BLaER1 treated with 17β-estradiol and CSF1 and Interleukin-3, amounts not matched to agents 10 nM and 100 nM (cell line): Measurements from ENCODE around the gene TERB1.

ENCODE experiments used
- H3K27ac ChIP-seq, 11 experiments: shearing (Covaris generic); formaldehyde crosslinking; 2 replicates each; pipeline ENCODE4 v1.8.1; 2022
- H3K27me3 ChIP-seq, 11 experiments: shearing (Covaris generic); formaldehyde crosslinking; 2 replicates each; pipeline ENCODE4 v1.8.1; 2022
- H3K36me3 ChIP-seq, 11 experiments: shearing (Covaris generic); formaldehyde crosslinking; 2 replicates each; pipeline ENCODE4 v1.8.1; 2022
- H3K4me1 ChIP-seq, 10 experiments: shearing (Covaris generic); formaldehyde crosslinking; 2 replicates each; pipeline ENCODE4 v1.8.1; 2022
- H3K4me2 ChIP-seq, 11 experiments: shearing (Covaris generic); formaldehyde crosslinking; 2 replicates each; pipeline ENCODE4 v1.8.1; 2022
- H3K4me3 ChIP-seq, 10 experiments: shearing (Covaris generic); formaldehyde crosslinking; 2 replicates each; pipeline ENCODE4 v1.8.1; 2022
- H3K9ac ChIP-seq, 11 experiments: shearing (Covaris generic); formaldehyde crosslinking; 2 replicates each; pipeline ENCODE4 v1.8.1; 2022
- H3K9me3 ChIP-seq, 11 experiments: shearing (Covaris generic); formaldehyde crosslinking; replicated peaks in 1 of 11; 2 replicates each; pipeline ENCODE4 v1.8.1; 2022
- H4K20me1 ChIP-seq, 11 experiments: shearing (Covaris generic); formaldehyde crosslinking; 2 replicates each; pipeline ENCODE4 v1.8.1; 2022
- Cebpa-rat ChIP-seq, 11 experiments: shearing (Covaris generic); IDR thresholded peaks; 2 replicates each; pipeline ENCODE4 v1.8.1; 2022

TERB1 gene

GRCh38 chr16:66834746-66835145 is 33.4 kb upstream of the TERB1 start:
- Histone ChIP-seq H3K4me3 (no peak overlapping the region), H4K20me1 (peaks cover 0 to 3% (median 0%) of the 10 kb centered on the region in 11 experiments; a peak in 6 of 22 replicates), H3K36me3 (no peaks in the 10 kb centered on the region), H3K27ac (no peak overlapping the region), H3K4me2 (no peak overlapping the region), H3K9me3 (peaks cover 0 to 13% (median 6%) of the 10 kb centered on the region in 11 experiments; a peak in 13 of 22 replicates), H3K9ac (no peak overlapping the region), H3K27me3 (no peaks in the 10 kb centered on the region), H3K4me1 (peaks cover 3 to 10% (median 4%) of the 10 kb centered on the region in 10 experiments)
- TF ChIP-seq Cebpa-rat (IDR thresholded peaks at IDR 0.05), result no peak

- Histone ChIP-seq H3K9me3 (peaks cover 0 to 3% (median 0%) of the 10 kb centered on the region in 11 experiments; a peak in 7 of 22 replicates), H3K4me3 (no peak overlapping the region), H3K4me1 (peaks cover 19 to 29% (median 22%) of the 10 kb centered on the region in 10 experiments), H3K27me3 (no peaks in the 10 kb centered on the region), H4K20me1 (peaks cover 0 to 22% (median 16%) of the 10 kb centered on the region in 11 experiments; a peak in 17 of 22 replicates), H3K9ac (no peak overlapping the region), H3K27ac (no peak overlapping the region), H3K4me2 (no peak overlapping the region), H3K36me3 (peaks cover 2 to 11% (median 9%) of the 10 kb centered on the region in 11 experiments; a peak in 16 of 22 replicates)
- no peak for TF ChIP-seq Cebpa-rat (IDR thresholded peaks at IDR 0.05)
Observed at GRCh38 chr16:66832661-66833305, 31.4 kb upstream of the TERB1 start.

- no peak for TF ChIP-seq Cebpa-rat (IDR thresholded peaks at IDR 0.05)
- H3K9me3 ChIP-seq, result no peaks in the 10 kb centered on the region
Observed at GRCh38 chr16:66832190-66832589, 30.8 kb upstream of the TERB1 start.

GRCh38 chr16:66830422-66831404 is 29.3 kb upstream of the TERB1 start, which contains the start of gene NAE1:
NAE1 (minus strand) TSS chr16:66830976; CDS start chr16:66830899, 77 bp downstream.
- peak within 1 kb of the TSS; percentile 85 to 99 (median 95) for H3K4me2 ChIP-seq
- H3K27ac ChIP-seq, result peak within 1 kb of the TSS; percentile 85 to 99 (median 96)
- no peak for TF ChIP-seq Cebpa-rat (IDR thresholded peaks at IDR 0.05)
- peak within 1 kb of the TSS; percentile 79 to 96 (median 86) for H3K4me3 ChIP-seq
- no peaks in the 10 kb centered on the region for H3K9me3 ChIP-seq
- H3K27me3 ChIP-seq, result no peaks in the 10 kb centered on the region
- peak within 1 kb of the TSS; percentile 91 to 99 (median 96) for H3K9ac ChIP-seq
- H4K20me1 ChIP-seq, result peaks cover 0 to 43% (median 36%) of the 10 kb centered on the region in 11 experiments; a peak in 19 of 22 replicates
- peaks cover 21 to 32% (median 29%) of the 10 kb centered on the region in 11 experiments for H3K36me3 ChIP-seq
- peaks cover 19 to 39% (median 30%) of the 10 kb centered on the region in 10 experiments for H3K4me1 ChIP-seq

More at GRCh38 chr16:66832190-66832589, 30.8 kb upstream of the TERB1 start:
- no peak overlapping the region for H3K4me3 ChIP-seq
- peaks cover 19 to 35% (median 27%) of the 10 kb centered on the region in 10 experiments for H3K4me1 ChIP-seq
- peaks cover 0 to 28% (median 21%) of the 10 kb centered on the region in 11 experiments; a peak in 18 of 22 replicates for H4K20me1 ChIP-seq
- H3K36me3 ChIP-seq, result peaks cover 7 to 17% (median 15%) of the 10 kb centered on the region in 11 experiments; a peak in 17 of 22 replicates
- H3K9ac ChIP-seq, result no peak overlapping the region
- H3K4me2 ChIP-seq, result no peak overlapping the region
- H3K27me3 ChIP-seq, result no peaks in the 10 kb centered on the region
- no peak overlapping the region for H3K27ac ChIP-seq

GRCh38 chr16:66824006-66824405 is 22.6 kb upstream of the TERB1 start:
- Histone ChIP-seq H3K27me3 (no peaks in the 10 kb centered on the region), H3K4me1 (peaks cover 8 to 28% (median 20%) of the 10 kb centered on the region in 10 experiments; a peak in 19 of 20 replicates), H3K4me3 (no peak overlapping the region), H3K36me3 (peaks cover 70 to 99% (median 96%) of the 10 kb centered on the region in 11 experiments), H4K20me1 (peaks cover 0 to 67% (median 57%) of the 10 kb centered on the region in 11 experiments; a peak in 19 of 22 replicates), H3K4me2 (no peak overlapping the region), H3K9me3 (no peaks in the 10 kb centered on the region), H3K27ac (no peak overlapping the region), H3K9ac (no peak overlapping the region)
- no peak for TF ChIP-seq Cebpa-rat (IDR thresholded peaks at IDR 0.05)

GRCh38 chr16:66814734-66815133 is 13.3 kb upstream of the TERB1 start:
- Histone ChIP-seq H3K36me3 (peaks cover 92 to 100% (median 99%) of the 10 kb centered on the region in 11 experiments), H3K4me1 (no peaks in the 10 kb centered on the region), H3K27me3 (no peaks in the 10 kb centered on the region), H3K9me3 (no peaks in the 10 kb centered on the region), H3K27ac (no peak overlapping the region), H3K9ac (no peak overlapping the region), H3K4me3 (no peak overlapping the region), H4K20me1 (no peaks in the 10 kb centered on the region), H3K4me2 (no peak overlapping the region)
- no peak for TF ChIP-seq Cebpa-rat (IDR thresholded peaks at IDR 0.05)

GRCh38 chr16:66811043-66811442 is 9.7 kb upstream of the TERB1 start:
- H3K4me3 ChIP-seq, result no peak overlapping the region
- H3K27ac ChIP-seq, result no peak overlapping the region
- peaks cover 89 to 100% (median 99%) of the 10 kb centered on the region in 11 experiments for H3K36me3 ChIP-seq
- TF ChIP-seq Cebpa-rat (IDR thresholded peaks at IDR 0.05), result no peak
- H4K20me1 ChIP-seq, result no peaks in the 10 kb centered on the region
- H3K9me3 ChIP-seq, result no peaks in the 10 kb centered on the region
- H3K9ac ChIP-seq, result no peak overlapping the region
- H3K4me1 ChIP-seq, result no peaks in the 10 kb centered on the region
- no peaks in the 10 kb centered on the region for H3K27me3 ChIP-seq
- H3K4me2 ChIP-seq, result no peak overlapping the region

GRCh38 chr16:66810391-66810790 is 9.0 kb upstream of the TERB1 start:
- no peak for TF ChIP-seq Cebpa-rat (IDR thresholded peaks at IDR 0.05)
- H3K9ac ChIP-seq, result no peak overlapping the region
- H3K4me2 ChIP-seq, result no peak overlapping the region
- H3K27me3 ChIP-seq, result no peaks in the 10 kb centered on the region
- no peaks in the 10 kb centered on the region for H3K9me3 ChIP-seq
- no peak overlapping the region for H3K4me3 ChIP-seq
- peaks cover 89 to 100% (median 99%) of the 10 kb centered on the region in 11 experiments for H3K36me3 ChIP-seq
- no peak overlapping the region for H3K27ac ChIP-seq
- no peaks in the 10 kb centered on the region for H4K20me1 ChIP-seq
- no peaks in the 10 kb centered on the region for H3K4me1 ChIP-seq

- Histone ChIP-seq H4K20me1 (no peaks in the 10 kb centered on the region), H3K27ac (no peak overlapping the region), H3K9ac (no peak overlapping the region), H3K4me2 (no peak overlapping the region), H3K9me3 (no peaks in the 10 kb centered on the region), H3K4me3 (no peak overlapping the region), H3K36me3 (peaks cover 89 to 100% (median 99%) of the 10 kb centered on the region in 11 experiments), H3K4me1 (no peaks in the 10 kb centered on the region), H3K27me3 (no peaks in the 10 kb centered on the region)
- TF ChIP-seq Cebpa-rat (IDR thresholded peaks at IDR 0.05), result no peak
Observed at GRCh38 chr16:66809765-66810164, 8.4 kb upstream of the TERB1 start.
